Measurements from ENCODE around the gene CTTN.
"Not testable (repeated sequence)": the region's sequence is repeated elsewhere in the genome, so short reads cannot be mapped to it uniquely, and the experiment has no call there.

Gene CTTN

GRCh38 chr11:70429724-70430521 lies 31.6 kb downstream of the CTTN start:
- no peak for DNase-seq

GRCh38 chr11:70430671-70431574 lies 32.6 kb downstream of the CTTN start:
- DNase-seq, result no peak

- no peak for DNase-seq
Observed at GRCh38 chr11:70431611-70432010, 33.3 kb downstream of the CTTN start.

- DNase-seq, result no peak
Observed at GRCh38 chr11:70432065-70432464, 33.7 kb downstream of the CTTN start.

- DNase-seq, result no peak
Observed at GRCh38 chr11:70432580-70432979, 34.3 kb downstream of the CTTN start.

GRCh38 chr11:70433038-70433437 lies 34.7 kb downstream of the CTTN start:
- DNase-seq, result no peak

GRCh38 chr11:70433526-70433925 lies 35.2 kb downstream of the CTTN start:
- no peak for DNase-seq

GRCh38 chr11:70433966-70434812 lies 35.9 kb downstream of the CTTN start:
- DNase-seq, result no peak

- no peak for DNase-seq
Observed at GRCh38 chr11:70434813-70435278, 36.5 kb downstream of the CTTN start.

- no peak for DNase-seq
Observed at GRCh38 chr11:70435361-70435760, 37.0 kb downstream of the CTTN start.

- DNase-seq, result no peak
Observed at GRCh38 chr11:70435765-70436500, 37.6 kb downstream of the CTTN start.

GRCh38 chr11:70436501-70436860 lies 38.2 kb downstream of the CTTN start:
- no peak for DNase-seq

- DNase-seq, result no peak
Observed at GRCh38 chr11:70437111-70437784, 38.9 kb downstream of the CTTN start.

GRCh38 chr11:70440206-70440605 lies 41.9 kb downstream of the CTTN start:
- no peak for DNase-seq

GRCh38 chr11:70443773-70444030 lies 45.4 kb downstream of the CTTN start:
- DNase-seq, result no peak

- DNase-seq, result no peak
Observed at GRCh38 chr11:70445091-70445490, 46.8 kb downstream of the CTTN start.

GRCh38 chr11:70445605-70446004 lies 47.3 kb downstream of the CTTN start:
- DNase-seq, result no peak

GRCh38 chr11:70448983-70449567 lies 50.7 kb downstream of the CTTN start:
- DNase-seq, result no peak

GRCh38 chr11:70454197-70454767 lies 56.0 kb downstream of the CTTN start:
- no peak for DNase-seq

- not testable (repeated sequence) for DNase-seq
Observed at GRCh38 chr11:70454811-70455210, 56.5 kb downstream of the CTTN start.

- no peak for DNase-seq
Observed at GRCh38 chr11:70455354-70455753, 57.0 kb downstream of the CTTN start.

All from GF-D8 (cell line).